ENCODE data around the gene SEMA3E. TPM values are rescaled to one million over a fixed set of nuclear protein-coding genes. Genes with fewer than 3 reads are reported as not detected.

Gene SEMA3E
- total RNA-seq, 1 donor, result 1.4 TPM

GRCh38 chr7:83468251-83468739 is 180.6 kb downstream of the SEMA3E start:
- Histone ChIP-seq H3K4me3 (ENCODE audit: insufficient read depth, low read length) (peak overlapping the region; percentile 46), H4K20me1 (ENCODE audit: insufficient read depth, low read length) (no peaks in the 10 kb centered on the region), H3K27me3 (ENCODE audit: insufficient read depth, low read length) (no peaks in the 10 kb centered on the region), H3K4me2 (ENCODE audit: insufficient read depth, low read length) (peak overlapping the region; percentile 76), H2AFZ (ENCODE audit: low read length) (peak overlapping the region; percentile 54), H3K27ac (ENCODE audit: low read depth, low read length) (peak overlapping the region; percentile 85), H3K36me3 (ENCODE audit: insufficient read depth, low read length) (no peaks in the 10 kb centered on the region), H3K9me3 (ENCODE audit: low read depth, low read length) (no peaks in the 10 kb centered on the region), H3K79me2 (ENCODE audit: insufficient read depth, low read length) (no peaks in the 10 kb centered on the region), H3K4me1 (ENCODE audit: insufficient read depth, low read length) (peaks cover 18% of the 10 kb centered on the region)
- DNase-seq (ENCODE audit: insufficient read length, low spot score, missing footprints), result peak; percentile 68
- no peak for TF ChIP-seq CTCF (IDR thresholded peaks at IDR 0.05; ENCODE audit: extremely low read depth, low read depth, low read length)

- no peak overlapping the region for H3K4me2 ChIP-seq (ENCODE audit: insufficient read depth, low read length)
- TF ChIP-seq CTCF (IDR thresholded peaks at IDR 0.05; ENCODE audit: extremely low read depth, low read depth, low read length), result no peak
- no peaks in the 10 kb centered on the region for H3K9me3 ChIP-seq (ENCODE audit: low read depth, low read length)
- H4K20me1 ChIP-seq (ENCODE audit: insufficient read depth, low read length), result no peaks in the 10 kb centered on the region
- no peak for DNase-seq (ENCODE audit: insufficient read length, low spot score, missing footprints)
- H3K36me3 ChIP-seq (ENCODE audit: insufficient read depth, low read length), result no peaks in the 10 kb centered on the region
- no peak overlapping the region for H2AFZ ChIP-seq (ENCODE audit: low read length)
- H3K27me3 ChIP-seq (ENCODE audit: insufficient read depth, low read length), result no peaks in the 10 kb centered on the region
- peaks cover 18% of the 10 kb centered on the region for H3K4me1 ChIP-seq (ENCODE audit: insufficient read depth, low read length)
- no peaks in the 10 kb centered on the region for H3K79me2 ChIP-seq (ENCODE audit: insufficient read depth, low read length)
- no peak overlapping the region for H3K27ac ChIP-seq (ENCODE audit: low read depth, low read length)
- no peak overlapping the region for H3K4me3 ChIP-seq (ENCODE audit: insufficient read depth, low read length)
These were observed 181.4 kb downstream of the SEMA3E start for GRCh38 chr7:83467493-83467892.

GRCh38 chr7:83466956-83467355 is 182.0 kb downstream of the SEMA3E start:
- no peaks in the 10 kb centered on the region for H3K27me3 ChIP-seq (ENCODE audit: insufficient read depth, low read length)
- no peaks in the 10 kb centered on the region for H3K79me2 ChIP-seq (ENCODE audit: insufficient read depth, low read length)
- no peaks in the 10 kb centered on the region for H3K36me3 ChIP-seq (ENCODE audit: insufficient read depth, low read length)
- H3K9me3 ChIP-seq (ENCODE audit: low read depth, low read length), result no peaks in the 10 kb centered on the region
- no peak overlapping the region for H3K27ac ChIP-seq (ENCODE audit: low read depth, low read length)
- no peak for DNase-seq (ENCODE audit: insufficient read length, low spot score, missing footprints)
- no peak overlapping the region for H2AFZ ChIP-seq (ENCODE audit: low read length)
- no peak overlapping the region for H3K4me3 ChIP-seq (ENCODE audit: insufficient read depth, low read length)
- peaks cover 18% of the 10 kb centered on the region for H3K4me1 ChIP-seq (ENCODE audit: insufficient read depth, low read length)
- no peak for TF ChIP-seq CTCF (IDR thresholded peaks at IDR 0.05; ENCODE audit: extremely low read depth, low read depth, low read length)
- no peak overlapping the region for H3K4me2 ChIP-seq (ENCODE audit: insufficient read depth, low read length)
- no peaks in the 10 kb centered on the region for H4K20me1 ChIP-seq (ENCODE audit: insufficient read depth, low read length)

GRCh38 chr7:83466187-83466923 is 182.6 kb downstream of the SEMA3E start:
- H3K27ac ChIP-seq (ENCODE audit: low read depth, low read length), result no peak overlapping the region
- H3K4me2 ChIP-seq (ENCODE audit: insufficient read depth, low read length), result no peak overlapping the region
- no peaks in the 10 kb centered on the region for H4K20me1 ChIP-seq (ENCODE audit: insufficient read depth, low read length)
- H3K9me3 ChIP-seq (ENCODE audit: low read depth, low read length), result no peaks in the 10 kb centered on the region
- DNase-seq (ENCODE audit: insufficient read length, low spot score, missing footprints), result no peak
- H3K4me3 ChIP-seq (ENCODE audit: insufficient read depth, low read length), result no peak overlapping the region
- H3K4me1 ChIP-seq (ENCODE audit: insufficient read depth, low read length), result peaks cover 18% of the 10 kb centered on the region
- H3K36me3 ChIP-seq (ENCODE audit: insufficient read depth, low read length), result no peaks in the 10 kb centered on the region
- no peaks in the 10 kb centered on the region for H3K27me3 ChIP-seq (ENCODE audit: insufficient read depth, low read length)
- no peak for TF ChIP-seq CTCF (IDR thresholded peaks at IDR 0.05; ENCODE audit: extremely low read depth, low read depth, low read length)
- H2AFZ ChIP-seq (ENCODE audit: low read length), result no peak overlapping the region
- H3K79me2 ChIP-seq (ENCODE audit: insufficient read depth, low read length), result no peaks in the 10 kb centered on the region
